ENCODE results near the gene OGDHL. TPM values are rescaled to one million over a fixed set of nuclear protein-coding genes. Genes with fewer than 3 reads are reported as not detected.
"Not testable (repeated sequence)": the region's sequence is repeated elsewhere in the genome, so short reads cannot be mapped to it uniquely, and the experiment has no call there.

The OGDHL gene
- total RNA-seq, 5 donors from 2014 or later (not counting 1 experiment from before 2014, with no cell fraction given), result 0.56 TPM; not detected in 4

GRCh38 chr10:49760789-49761188 lies 1.3 kb downstream of the OGDHL start:
- CTCF ChIA-PET, result no interaction called here
- POLR2A ChIA-PET, result no interaction called here
- no peaks in the 10 kb centered on the region for H3K36me3 ChIP-seq (ENCODE audit: control insufficient read depth in 2 of 2, extremely low read depth in 1 of 2, insufficient read depth in 1 of 2, low read length in 1 of 2)
- DNase-seq (no peak), ATAC-seq (replicated peaks in 1 of 4) (no peak)
- H3K9me3 ChIP-seq, result no peaks in the 10 kb centered on the region
- Mint-ChIP-seq H3K27ac (no peak overlapping the region), H3K4me1 (peaks cover 0 to 10% (median 9%) of the 10 kb centered on the region in 3 donors), H3K4me3 (peak overlapping the region in 1 of 3 donors; percentile 42), H3K9me3 (no peaks in the 10 kb centered on the region), H3K36me3 (no peaks in the 10 kb centered on the region), H3K27me3 (peaks cover 36 to 58% of the 10 kb centered on the region in 2 donors)
- H3K4me3 ChIP-seq (ENCODE audit: control insufficient read depth in 1 of 2, extremely low read depth in 1 of 2, low read length in 1 of 2), result no peak overlapping the region
- WGBS (ENCODE audit: insufficient coverage), result 83% methylated on average over 1 of the region's 3 CpGs
- H3K27me3 ChIP-seq (replicated peaks in 1 of 2; ENCODE audit: control insufficient read depth in 2 of 2, extremely low read depth in 1 of 2, insufficient read depth in 2 of 2, low read length in 1 of 2), result peaks cover 8 to 46% of the 10 kb centered on the region in 2 experiments
- H3K4me1 ChIP-seq (ENCODE audit: control insufficient read depth in 1 of 2, extremely low read depth in 1 of 2, insufficient read depth in 2 of 2, low read length in 2 of 2), result peaks cover 0 to 11% of the 10 kb centered on the region in 2 experiments
- no peak overlapping the region for H3K27ac ChIP-seq (ENCODE audit: low read length)

GRCh38 chr10:49759787-49760551 lies 2.2 kb downstream of the OGDHL start:
- Mint-ChIP-seq H3K27me3 (peaks cover 36 to 60% of the 10 kb centered on the region in 2 donors), H3K9me3 (no peaks in the 10 kb centered on the region), H3K4me3 (peak overlapping the region in 1 of 3 donors; percentile 24), H3K4me1 (peaks cover 0 to 10% (median 9%) of the 10 kb centered on the region in 3 donors), H3K27ac (no peak overlapping the region), H3K36me3 (no peaks in the 10 kb centered on the region)
- WGBS (ENCODE audit: insufficient coverage), result 80% methylated on average over 8 of the region's 10 CpGs
- Histone ChIP-seq H3K27me3 (replicated peaks in 1 of 2; ENCODE audit: control insufficient read depth in 2 of 2, extremely low read depth in 1 of 2, insufficient read depth in 2 of 2, low read length in 1 of 2) (peaks cover 8 to 46% of the 10 kb centered on the region in 2 experiments), H3K9me3 (no peaks in the 10 kb centered on the region), H3K36me3 (ENCODE audit: control insufficient read depth in 2 of 2, extremely low read depth in 1 of 2, insufficient read depth in 1 of 2, low read length in 1 of 2) (no peaks in the 10 kb centered on the region), H3K4me3 (ENCODE audit: control insufficient read depth in 1 of 2, extremely low read depth in 1 of 2, low read length in 1 of 2) (no peak overlapping the region), H3K4me1 (ENCODE audit: control insufficient read depth in 1 of 2, extremely low read depth in 1 of 2, insufficient read depth in 2 of 2, low read length in 2 of 2) (peaks cover 0 to 11% of the 10 kb centered on the region in 2 experiments), H3K27ac (ENCODE audit: low read length) (no peak overlapping the region)
- CTCF ChIA-PET, result no interaction called here
- DNase-seq (no peak), ATAC-seq (replicated peaks in 1 of 4) (no peak)
- POLR2A ChIA-PET, result no interaction called here

GRCh38 chr10:49758249-49758930 lies 3.7 kb downstream of the OGDHL start:
- H3K9me3 ChIP-seq, result no peaks in the 10 kb centered on the region
- Mint-ChIP-seq H3K27me3 (peaks cover 30 to 53% of the 10 kb centered on the region in 2 donors), H3K27ac (no peak overlapping the region), H3K4me3 (no peak overlapping the region), H3K4me1 (peaks cover 0 to 10% (median 9%) of the 10 kb centered on the region in 3 donors), H3K9me3 (no peaks in the 10 kb centered on the region), H3K36me3 (no peaks in the 10 kb centered on the region)
- peaks cover 8 to 46% of the 10 kb centered on the region in 2 experiments for H3K27me3 ChIP-seq (replicated peaks in 1 of 2; ENCODE audit: control insufficient read depth in 2 of 2, extremely low read depth in 1 of 2, insufficient read depth in 2 of 2, low read length in 1 of 2)
- WGBS (ENCODE audit: insufficient coverage), result 88% methylated on average over 10 of the region's 15 CpGs
- no peaks in the 10 kb centered on the region for H3K36me3 ChIP-seq (ENCODE audit: control insufficient read depth in 2 of 2, extremely low read depth in 1 of 2, insufficient read depth in 1 of 2, low read length in 1 of 2)
- DNase-seq (no peak), ATAC-seq (replicated peaks in 1 of 4) (no peak)
- H3K4me1 ChIP-seq (ENCODE audit: control insufficient read depth in 1 of 2, extremely low read depth in 1 of 2, insufficient read depth in 2 of 2, low read length in 2 of 2), result peaks cover 0 to 11% of the 10 kb centered on the region in 2 experiments
- no peak overlapping the region for H3K27ac ChIP-seq (ENCODE audit: low read length)
- POLR2A ChIA-PET, result no interaction called here
- no peak overlapping the region for H3K4me3 ChIP-seq (ENCODE audit: control insufficient read depth in 1 of 2, extremely low read depth in 1 of 2, low read length in 1 of 2)
- CTCF ChIA-PET, result no interaction called here

DNA sequence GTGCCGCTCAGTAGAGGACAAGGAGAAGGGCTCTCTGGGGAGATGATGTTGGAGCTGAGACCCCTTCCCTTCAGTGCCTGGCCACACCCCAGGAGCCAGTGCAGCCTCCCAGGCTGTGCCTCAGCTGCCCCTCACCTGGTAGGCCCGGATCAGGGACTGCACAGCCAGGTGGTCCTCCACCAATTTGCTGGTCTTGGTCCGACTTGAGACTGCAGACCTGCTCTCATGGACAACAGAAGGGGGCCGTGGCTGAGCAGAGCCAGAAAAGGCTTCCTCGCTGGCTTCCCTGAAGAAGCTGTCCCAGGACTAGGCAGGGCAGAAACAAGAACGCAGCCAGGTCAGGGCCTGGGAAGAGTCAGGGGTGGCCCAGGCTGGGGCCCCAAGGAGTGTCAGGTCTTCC lies 5.5 kb downstream of the OGDHL start:
- POLR2A ChIA-PET, result no interaction called here
- H3K4me3 ChIP-seq (ENCODE audit: control insufficient read depth in 1 of 2, extremely low read depth in 1 of 2, low read length in 1 of 2), result no peak overlapping the region
- CTCF ChIA-PET, result no interaction called here
- H3K4me1 ChIP-seq (ENCODE audit: control insufficient read depth in 1 of 2, extremely low read depth in 1 of 2, insufficient read depth in 2 of 2, low read length in 2 of 2), result peaks cover 0 to 4% of the 10 kb centered on the region in 2 experiments
- WGBS (ENCODE audit: insufficient coverage), result 69% methylated on average over 6 of the region's 6 CpGs
- ATAC-seq (replicated peaks in 1 of 4), result no peak
- Mint-ChIP-seq H3K27me3 (peaks cover 22 to 42% of the 10 kb centered on the region in 2 donors), H3K27ac (no peak overlapping the region), H3K4me3 (no peak overlapping the region), H3K36me3 (no peaks in the 10 kb centered on the region), H3K9me3 (no peaks in the 10 kb centered on the region), H3K4me1 (peaks cover 0 to 3% (median 3%) of the 10 kb centered on the region in 3 donors)
- no peak overlapping the region for H3K27ac ChIP-seq (ENCODE audit: low read length)
- H3K9me3 ChIP-seq, result no peaks in the 10 kb centered on the region
- no peak for DNase-seq
- no peaks in the 10 kb centered on the region for H3K36me3 ChIP-seq (ENCODE audit: control insufficient read depth in 2 of 2, extremely low read depth in 1 of 2, insufficient read depth in 1 of 2, low read length in 1 of 2)
- H3K27me3 ChIP-seq (replicated peaks in 1 of 2; ENCODE audit: control insufficient read depth in 2 of 2, extremely low read depth in 1 of 2, insufficient read depth in 2 of 2, low read length in 1 of 2), result peaks cover 0 to 46% of the 10 kb centered on the region in 2 experiments

DNA sequence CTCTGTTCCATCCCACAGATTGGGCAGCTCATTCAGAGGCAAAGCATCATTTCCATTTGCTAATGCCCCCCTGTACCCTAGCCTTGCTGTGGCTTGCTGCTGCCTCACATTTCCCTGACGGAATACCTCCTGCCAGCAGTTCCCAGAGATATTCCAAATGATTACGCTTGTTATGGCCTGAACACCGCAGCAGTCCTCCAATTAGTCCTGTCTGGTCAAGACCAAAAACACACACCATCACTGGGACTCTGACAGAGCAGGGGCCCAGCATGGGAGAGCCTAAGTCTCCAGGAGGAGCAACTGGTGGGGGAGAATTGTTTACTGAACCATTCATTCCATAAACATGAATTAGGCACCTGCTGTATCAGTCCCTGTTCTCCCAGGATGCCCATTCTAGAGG lies 6.1 kb downstream of the OGDHL start:
- H3K4me1 ChIP-seq (ENCODE audit: control insufficient read depth in 1 of 2, extremely low read depth in 1 of 2, insufficient read depth in 2 of 2, low read length in 2 of 2), result no peaks in the 10 kb centered on the region
- H3K4me3 ChIP-seq (ENCODE audit: control insufficient read depth in 1 of 2, extremely low read depth in 1 of 2, low read length in 1 of 2), result no peak overlapping the region
- ATAC-seq (replicated peaks in 1 of 4) (no peak), DNase-seq (no peak)
- Mint-ChIP-seq H3K27me3 (peaks cover 25 to 42% of the 10 kb centered on the region in 2 donors), H3K27ac (no peak overlapping the region), H3K4me1 (peaks cover 0 to 1% (median under 1%) of the 10 kb centered on the region in 3 donors), H3K9me3 (no peaks in the 10 kb centered on the region), H3K4me3 (no peak overlapping the region), H3K36me3 (no peaks in the 10 kb centered on the region)
- H3K27ac ChIP-seq (ENCODE audit: low read length), result no peak overlapping the region
- no peaks in the 10 kb centered on the region for H3K9me3 ChIP-seq
- POLR2A ChIA-PET, result no interaction called here
- H3K36me3 ChIP-seq (ENCODE audit: control insufficient read depth in 2 of 2, extremely low read depth in 1 of 2, insufficient read depth in 1 of 2, low read length in 1 of 2), result no peaks in the 10 kb centered on the region
- peaks cover 0 to 43% of the 10 kb centered on the region in 2 experiments for H3K27me3 ChIP-seq (replicated peaks in 1 of 2; ENCODE audit: control insufficient read depth in 2 of 2, extremely low read depth in 1 of 2, insufficient read depth in 2 of 2, low read length in 1 of 2)
- WGBS (ENCODE audit: insufficient coverage), result 88% methylated on average over 1 of the region's 3 CpGs
- CTCF ChIA-PET, result no interaction called here

GRCh38 chr10:49754951-49755350 lies 7.2 kb downstream of the OGDHL start:
- peaks cover 24 to 38% of the 10 kb centered on the region in 2 donors for H3K27me3 Mint-ChIP-seq
- H3K4me3 Mint-ChIP-seq; H3K9me3 Mint-ChIP-seq; H3K4me1 Mint-ChIP-seq; CTCF ChIA-PET; H3K4me3 ChIP-seq (ENCODE audit: control insufficient read depth in 1 of 2, extremely low read depth in 1 of 2, low read length in 1 of 2); POLR2A ChIA-PET; H3K36me3 Mint-ChIP-seq; H3K36me3 ChIP-seq (ENCODE audit: control insufficient read depth in 2 of 2, extremely low read depth in 1 of 2, insufficient read depth in 1 of 2, low read length in 1 of 2); ATAC-seq (replicated peaks in 1 of 4); H3K9me3 ChIP-seq; H3K27ac Mint-ChIP-seq; H3K4me1 ChIP-seq (ENCODE audit: control insufficient read depth in 1 of 2, extremely low read depth in 1 of 2, insufficient read depth in 2 of 2, low read length in 2 of 2); DNase-seq; H3K27ac ChIP-seq (ENCODE audit: low read length): not testable (repeated sequence)
- WGBS (ENCODE audit: insufficient coverage), result 97% methylated on average over 3 of the region's 7 CpGs
- H3K27me3 ChIP-seq (replicated peaks in 1 of 2; ENCODE audit: control insufficient read depth in 2 of 2, extremely low read depth in 1 of 2, insufficient read depth in 2 of 2, low read length in 1 of 2), result peaks cover 0 to 38% of the 10 kb centered on the region in 2 experiments
